ENCODE measurements around the gene RASGRP2.

The RASGRP2 gene

GRCh38 chr11:64715756-64716472 is 28.0 kb downstream of the RASGRP2 start:
- no peak for DNase-seq (ENCODE audit: low read depth)
- H3K4me3 ChIP-seq (ENCODE audit: low read depth, low read length) = no peak overlapping the region
- in situ Hi-C loops (cut with HindIII; ENCODE audit: low sequenced_read_pairs) = loop anchor here (5.0 to 10.0 kb wide), 2 partner anchors 36 to 59 kb away; partner anchors contain the start of gene SF1
- TF ChIP-seq CTCF (IDR thresholded peaks at IDR 0.05; ENCODE audit: low read depth, low read length, missing control alignments) = no peak

DNA sequence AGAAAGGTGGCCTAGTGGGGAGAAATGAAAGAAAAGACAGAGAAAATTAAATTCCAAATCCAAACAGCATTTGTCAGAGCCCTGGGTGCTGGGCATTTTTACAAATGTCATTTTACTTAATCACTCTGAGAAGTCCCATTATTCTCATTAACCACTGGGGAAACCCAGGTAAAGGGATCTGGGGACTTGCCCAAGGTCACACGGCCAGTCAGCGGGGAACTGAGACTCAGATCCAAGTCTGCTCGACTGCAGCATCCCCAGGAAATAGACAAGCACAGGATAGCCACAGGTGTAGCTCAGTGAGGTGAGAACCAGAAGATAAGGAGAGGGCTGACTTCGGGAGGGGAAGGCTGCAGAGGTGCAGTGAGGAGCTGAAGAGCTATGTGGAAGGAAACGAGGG is 28.8 kb downstream of the RASGRP2 start:
- no peak overlapping the region for H3K4me3 ChIP-seq (ENCODE audit: low read depth, low read length)
- in situ Hi-C loops (cut with HindIII; ENCODE audit: low sequenced_read_pairs) = loop anchor here (5.0 to 10.0 kb wide), 2 partner anchors 37 to 60 kb away; partner anchors contain the start of gene SF1
- no peak for DNase-seq (ENCODE audit: low read depth)
- no peak for TF ChIP-seq CTCF (IDR thresholded peaks at IDR 0.05; ENCODE audit: low read depth, low read length, missing control alignments)

- DNase-seq (ENCODE audit: low read depth) = no peak
- in situ Hi-C loops (cut with HindIII; ENCODE audit: low sequenced_read_pairs) = loop anchor here (5.0 to 10.0 kb wide), 2 partner anchors 38 to 60 kb away; partner anchors contain the start of gene SF1
- no peak for TF ChIP-seq CTCF (IDR thresholded peaks at IDR 0.05; ENCODE audit: low read depth, low read length, missing control alignments)
- H3K4me3 ChIP-seq (ENCODE audit: low read depth, low read length) = no peak overlapping the region
These were observed 29.3 kb downstream of the RASGRP2 start for GRCh38 chr11:64714666-64715065.

GRCh38 chr11:64713781-64714363 is 30.1 kb downstream of the RASGRP2 start:
- no peak overlapping the region for H3K4me3 ChIP-seq (ENCODE audit: low read depth, low read length)
- TF ChIP-seq CTCF (IDR thresholded peaks at IDR 0.05; ENCODE audit: low read depth, low read length, missing control alignments) = no peak
- in situ Hi-C loops (cut with HindIII; ENCODE audit: low sequenced_read_pairs) = loop anchor here (10.0 kb wide), 1 partner anchor 61 kb away; the partner anchor contains the start of gene SF1
- DNase-seq (ENCODE audit: low read depth) = no peak

GRCh38 chr11:64713016-64713707 is 30.8 kb downstream of the RASGRP2 start:
- TF ChIP-seq CTCF (IDR thresholded peaks at IDR 0.05; ENCODE audit: low read depth, low read length, missing control alignments) = no peak
- H3K4me3 ChIP-seq (ENCODE audit: low read depth, low read length) = no peak overlapping the region
- in situ Hi-C loops (cut with HindIII; ENCODE audit: low sequenced_read_pairs) = loop anchor here (10.0 kb wide), 1 partner anchor 62 kb away; the partner anchor contains the start of gene SF1
- DNase-seq (ENCODE audit: low read depth) = no peak

- DNase-seq (ENCODE audit: low read depth) = no peak
- TF ChIP-seq CTCF (IDR thresholded peaks at IDR 0.05; ENCODE audit: low read depth, low read length, missing control alignments) = no peak
- no peak overlapping the region for H3K4me3 ChIP-seq (ENCODE audit: low read depth, low read length)
- in situ Hi-C loops (cut with HindIII; ENCODE audit: low sequenced_read_pairs) = loop anchor here (10.0 kb wide), 1 partner anchor 62 kb away; the partner anchor contains the start of gene SF1
These were observed 31.4 kb downstream of the RASGRP2 start for GRCh38 chr11:64712430-64713015.

Data from astrocyte of the cerebellum (primary cell).